SIG-M5 treated with dmso at 0.1 percent for 504 hours (cell line): ENCODE measurements around the gene CEP126.
"Not testable (repeated sequence)": the region's sequence is repeated elsewhere in the genome, so short reads cannot be mapped to it uniquely, and the experiment has no call there.

ENCODE experiments used
- DNase-seq: peaks from one replicate; lab custom pipeline; 2025; ENCODE audit not compliant: unreplicated experiment; lab: John Stamatoyannopoulos, UW

CEP126 gene

GRCh38 chr11:101931692-101932091 is 16.9 kb downstream of the CEP126 start:
- no peak for DNase-seq

- no peak for DNase-seq
Observed at GRCh38 chr11:101940901-101941520, 26.2 kb downstream of the CEP126 start.

- no peak for DNase-seq
Observed at GRCh38 chr11:101944923-101945322, 30.1 kb downstream of the CEP126 start.

- DNase-seq = no peak
Observed at GRCh38 chr11:101945448-101945847, 30.6 kb downstream of the CEP126 start.

GRCh38 chr11:101949680-101950220 is 34.9 kb downstream of the CEP126 start:
- no peak for DNase-seq

GRCh38 chr11:101955278-101955677 is 40.5 kb downstream of the CEP126 start:
- DNase-seq = no peak

GRCh38 chr11:101955701-101956100 is 40.9 kb downstream of the CEP126 start:
- no peak for DNase-seq

GRCh38 chr11:101960231-101960630 is 45.4 kb downstream of the CEP126 start:
- no peak for DNase-seq

- DNase-seq = not testable (repeated sequence)
Observed at GRCh38 chr11:101964200-101964599, 49.4 kb downstream of the CEP126 start.

- no peak for DNase-seq
Observed at GRCh38 chr11:101974255-101974654, 59.4 kb downstream of the CEP126 start.

- DNase-seq = no peak
Observed at GRCh38 chr11:101974771-101975170, 60.0 kb downstream of the CEP126 start.

- DNase-seq = no peak
Observed at GRCh38 chr11:101975734-101976133, 60.9 kb downstream of the CEP126 start.

- DNase-seq = no peak
Observed at GRCh38 chr11:101987370-101987769, 72.6 kb downstream of the CEP126 start.

GRCh38 chr11:101993172-101993571 is 78.4 kb downstream of the CEP126 start:
- DNase-seq = no peak

GRCh38 chr11:101994052-101994469 is 79.3 kb downstream of the CEP126 start:
- DNase-seq = not testable (repeated sequence)

- no peak for DNase-seq
Observed at GRCh38 chr11:101996111-101996510, 81.3 kb downstream of the CEP126 start.

GRCh38 chr11:102001657-102002338 is 87.0 kb downstream of the CEP126 start:
- no peak for DNase-seq

GRCh38 chr11:102004220-102004619 is 89.4 kb downstream of the CEP126 start:
- DNase-seq = no peak

GRCh38 chr11:102005306-102005705 is 90.5 kb downstream of the CEP126 start:
- DNase-seq = no peak

GRCh38 chr11:102006835-102007566 is 92.2 kb downstream of the CEP126 start:
- no peak for DNase-seq

GRCh38 chr11:102007567-102008437 is 93.0 kb downstream of the CEP126 start:
- peak; percentile 53 for DNase-seq
